ENCODE measurements around the gene PLCG1.
A peak's percentile ranks its signal among the peaks of the same experiment; 100 is the strongest.

PLCG1 gene

GRCh38 chr20:41219824-41220223 is 82.5 kb downstream of the PLCG1 start:
- DNase-seq, result no peak

GRCh38 chr20:41221614-41222218 is 84.4 kb downstream of the PLCG1 start:
- no peak for DNase-seq

- DNase-seq, result no peak
Observed at GRCh38 chr20:41222296-41222695, 85.0 kb downstream of the PLCG1 start.

- DNase-seq, result no peak
Observed at GRCh38 chr20:41222703-41223102, 85.4 kb downstream of the PLCG1 start.

- DNase-seq, result no peak
Observed at GRCh38 chr20:41223112-41223511, 85.8 kb downstream of the PLCG1 start.

GRCh38 chr20:41224281-41224680 is 86.9 kb downstream of the PLCG1 start:
- peak; percentile 13 for DNase-seq

- DNase-seq, result no peak
Observed at GRCh38 chr20:41225091-41225490, 87.7 kb downstream of the PLCG1 start.

- DNase-seq, result no peak
Observed at GRCh38 chr20:41226426-41226825, 89.1 kb downstream of the PLCG1 start.

Measured in hematopoietic multipotent progenitor cell treated with erythropoietin and hydrocortisone succinate and interleukin-3 and kit ligand, for 4 days (in vitro differentiated cells).